ENCODE results near the gene GMPPA. TPM values are rescaled to one million over a fixed set of nuclear protein-coding genes. Genes with fewer than 3 reads are reported as not detected.

Gene GMPPA
- total RNA-seq, 4 donors from 2014 or later, result 16.2 to 32.6 (median 19.9) TPM

DNA sequence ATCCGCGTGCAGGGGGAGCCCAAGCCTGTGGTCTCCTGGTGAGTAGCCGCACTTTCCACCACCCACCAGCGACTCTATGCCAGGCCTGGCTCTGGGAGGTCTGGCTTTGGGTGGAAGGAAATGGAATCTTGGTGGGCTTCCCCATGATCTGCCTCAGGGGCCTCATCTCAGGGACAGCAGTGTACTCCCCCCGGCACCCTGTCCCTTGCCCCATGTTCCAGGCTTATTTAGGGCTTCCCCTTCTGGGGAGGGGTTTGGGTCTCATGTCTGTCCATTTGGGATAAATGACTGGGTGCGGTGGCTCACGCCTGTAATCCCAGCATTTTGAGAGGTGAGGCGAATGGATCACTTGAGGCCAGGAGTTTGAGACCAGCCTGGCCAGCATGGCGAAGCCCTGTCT lies 36.3 kb upstream of the GMPPA start:
- no peaks in the 10 kb centered on the region for H3K9me3 ChIP-seq
- intact Hi-C loops (cut with DNase I), result no loop called here
- DNase-seq (ENCODE audit: extremely low spot score), result no peak
- H3K4me1 ChIP-seq, result peaks cover 47 to 100% (median 99%) of the 10 kb centered on the region in 4 donors
- peaks cover 0 to 6% (median 0%) of the 10 kb centered on the region in 4 donors for H3K27me3 ChIP-seq
- TF ChIP-seq POLR2A (IDR thresholded peaks at IDR 0.05; ENCODE audit: low read depth), result no peak
- TF ChIP-seq, protein P1, sequence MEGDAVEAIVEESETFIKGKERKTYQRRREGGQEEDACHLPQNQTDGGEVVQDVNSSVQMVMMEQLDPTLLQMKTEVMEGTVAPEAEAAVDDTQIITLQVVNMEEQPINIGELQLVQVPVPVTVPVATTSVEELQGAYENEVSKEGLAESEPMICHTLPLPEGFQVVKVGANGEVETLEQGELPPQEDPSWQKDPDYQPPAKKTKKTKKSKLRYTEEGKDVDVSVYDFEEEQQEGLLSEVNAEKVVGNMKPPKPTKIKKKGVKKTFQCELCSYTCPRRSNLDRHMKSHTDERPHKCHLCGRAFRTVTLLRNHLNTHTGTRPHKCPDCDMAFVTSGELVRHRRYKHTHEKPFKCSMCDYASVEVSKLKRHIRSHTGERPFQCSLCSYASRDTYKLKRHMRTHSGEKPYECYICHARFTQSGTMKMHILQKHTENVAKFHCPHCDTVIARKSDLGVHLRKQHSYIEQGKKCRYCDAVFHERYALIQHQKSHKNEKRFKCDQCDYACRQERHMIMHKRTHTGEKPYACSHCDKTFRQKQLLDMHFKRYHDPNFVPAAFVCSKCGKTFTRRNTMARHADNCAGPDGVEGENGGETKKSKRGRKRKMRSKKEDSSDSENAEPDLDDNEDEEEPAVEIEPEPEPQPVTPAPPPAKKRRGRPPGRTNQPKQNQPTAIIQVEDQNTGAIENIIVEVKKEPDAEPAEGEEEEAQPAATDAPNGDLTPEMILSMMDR (IDR thresholded peaks at IDR 0.05), result no peak
- peak overlapping the region in 2 of 4 donors; percentile 39 to 42 for H3K4me3 ChIP-seq
- 77% methylated on average over 9 of the region's 9 CpGs for WGBS
- peaks cover 14 to 47% (median 29%) of the 10 kb centered on the region in 4 donors for H3K36me3 ChIP-seq
- peak overlapping the region; percentile 94 to 99 (median 96) for H3K27ac ChIP-seq (replicated peaks in 1 of 4)

DNA sequence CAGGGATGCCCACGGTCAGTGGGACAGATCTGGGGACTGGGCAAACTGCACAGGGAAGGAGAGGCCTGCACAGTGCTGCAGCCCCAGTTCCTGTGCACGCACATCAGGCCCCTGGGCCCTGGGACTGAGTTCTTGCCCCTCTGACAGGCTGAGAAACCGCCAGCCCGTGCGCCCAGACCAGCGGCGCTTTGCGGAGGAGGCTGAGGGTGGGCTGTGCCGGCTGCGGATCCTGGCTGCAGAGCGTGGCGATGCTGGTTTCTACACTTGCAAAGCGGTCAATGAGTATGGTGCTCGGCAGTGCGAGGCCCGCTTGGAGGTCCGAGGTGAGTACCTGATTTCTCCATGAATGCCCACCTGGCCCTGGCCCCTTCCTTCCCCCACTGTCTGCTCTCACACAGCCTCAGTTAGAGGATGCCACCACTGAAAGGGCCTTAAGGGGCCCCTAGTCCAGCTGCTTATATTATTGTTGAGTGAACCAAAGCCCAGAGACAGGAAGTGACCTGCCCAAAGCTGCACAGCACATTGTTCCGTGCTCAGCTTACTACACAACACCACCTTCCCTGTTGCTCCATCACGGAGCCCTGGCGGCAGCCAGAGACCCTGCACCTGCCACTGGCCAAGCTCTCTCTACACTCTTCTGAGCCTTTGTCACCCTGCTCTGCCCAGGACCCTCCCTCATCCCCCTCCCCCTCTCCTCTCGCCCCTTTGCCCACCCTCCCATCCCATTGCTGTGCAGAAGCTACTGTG lies 34.2 kb upstream of the GMPPA start:
- H3K27me3 ChIP-seq, result peaks cover 0 to 6% (median 0%) of the 10 kb centered on the region in 4 donors
- peak overlapping the region; percentile 94 to 99 (median 96) for H3K27ac ChIP-seq (replicated peaks in 1 of 4)
- H3K4me1 ChIP-seq, result peaks cover 54 to 100% (median 99%) of the 10 kb centered on the region in 4 donors
- 75% methylated on average over 16 of the region's 21 CpGs for WGBS
- H3K4me3 ChIP-seq, result no peak overlapping the region
- no peak for DNase-seq (ENCODE audit: extremely low spot score)
- no peaks in the 10 kb centered on the region for H3K9me3 ChIP-seq
- TF ChIP-seq, protein P1 (IDR thresholded peaks at IDR 0.05), result peak in 1 of 3 experiments; percentile 16
- peak in 1 of 2 donors; percentile 44 for TF ChIP-seq POLR2AphosphoS5 (IDR thresholded peaks at IDR 0.05)
- no peak for TF ChIP-seq EP300 (IDR thresholded peaks at IDR 0.05)
- H3K36me3 ChIP-seq, result peaks cover 20 to 58% (median 39%) of the 10 kb centered on the region in 4 donors
- intact Hi-C loops (cut with DNase I), result no loop called here

- Histone ChIP-seq H3K4me3 (no peak overlapping the region), H3K27ac (replicated peaks in 1 of 4) (peak overlapping the region; percentile 94 to 99 (median 96)), H3K27me3 (peaks cover 0 to under 1% (median 0%) of the 10 kb centered on the region in 4 donors), H3K4me1 (peaks cover 42 to 100% (median 99%) of the 10 kb centered on the region in 4 donors), H3K36me3 (peaks cover 20 to 64% (median 40%) of the 10 kb centered on the region in 4 donors), H3K9me3 (no peaks in the 10 kb centered on the region)
- no peak for DNase-seq (ENCODE audit: extremely low spot score)
- WGBS, result 80% methylated on average over 30 of the region's 47 CpGs
- intact Hi-C loops (cut with DNase I), result no loop called here
- TF ChIP-seq POLR2A (IDR thresholded peaks at IDR 0.05; ENCODE audit: low read depth) (no peak), POLR2AphosphoS5 (IDR thresholded peaks at IDR 0.05) (no peak), EP300 (IDR thresholded peaks at IDR 0.05) (no peak)
- TF ChIP-seq, protein P1 (IDR thresholded peaks at IDR 0.05), result no peak
These were observed 32.8 kb upstream of the GMPPA start for GRCh38 chr2:219465659-219466561.

- Histone ChIP-seq H3K9me3 (no peaks in the 10 kb centered on the region), H3K36me3 (peaks cover 17 to 71% (median 44%) of the 10 kb centered on the region in 4 donors), H3K4me1 (peaks cover 42 to 97% (median 92%) of the 10 kb centered on the region in 4 donors), H3K27me3 (no peaks in the 10 kb centered on the region), H3K27ac (replicated peaks in 1 of 4) (peak overlapping the region; percentile 94 to 99 (median 96)), H3K4me3 (no peak overlapping the region)
- DNase-seq (ENCODE audit: extremely low spot score), result no peak
- TF ChIP-seq, protein P1 (IDR thresholded peaks at IDR 0.05), result no peak
- TF ChIP-seq POLR2AphosphoS5 (IDR thresholded peaks at IDR 0.05) (no peak), POLR2A (IDR thresholded peaks at IDR 0.05; ENCODE audit: low read depth) (no peak), EP300 (IDR thresholded peaks at IDR 0.05) (no peak)
- 55% methylated on average over 23 of the region's 28 CpGs for WGBS
- intact Hi-C loops (cut with DNase I), result no loop called here
These were observed 31.6 kb upstream of the GMPPA start for GRCh38 chr2:219466816-219467735.

Measured in esophagus muscularis mucosa (tissue), 4 donors.